GM06990 (cell line): Measurements from ENCODE around the gene HAPLN1.
A peak's percentile ranks its signal among the peaks of the same experiment; 100 is the strongest.

Source experiments
- DNase-seq: peaks from one replicate; pipeline ENCODE4 v3.0.0-alpha.2; 2011; ENCODE audit not compliant: insufficient read length; ENCODE audit errors: extremely low read depth
- H3K27me3 ChIP-seq: replicated peaks from 2 replicates; pipeline ENCODE4 v1.6.0; 2011; ENCODE audit warnings: low read length; ENCODE audit not compliant: control insufficient read depth, insufficient read depth
- H3K36me3 ChIP-seq: 2 replicates; pipeline ENCODE4 v1.5.1; 2011; ENCODE audit warnings: low read length; ENCODE audit not compliant: control insufficient read depth, insufficient read depth
- H3K4me3 ChIP-seq: replicated peaks from 2 replicates; pipeline ENCODE4 v1.5.1; 2011; ENCODE audit warnings: low read depth, mild to moderate bottlenecking, control low read depth, low read length
- CTCF ChIP-seq: IDR thresholded peaks from 2 replicates; pipeline ENCODE4 v1.5.1; 2011; ENCODE audit warnings: low read length, control low read depth, mild to moderate bottlenecking, inconsistent platforms; ENCODE audit not compliant: insufficient read depth, poor library complexity, severe bottlenecking

Gene HAPLN1

DNA sequence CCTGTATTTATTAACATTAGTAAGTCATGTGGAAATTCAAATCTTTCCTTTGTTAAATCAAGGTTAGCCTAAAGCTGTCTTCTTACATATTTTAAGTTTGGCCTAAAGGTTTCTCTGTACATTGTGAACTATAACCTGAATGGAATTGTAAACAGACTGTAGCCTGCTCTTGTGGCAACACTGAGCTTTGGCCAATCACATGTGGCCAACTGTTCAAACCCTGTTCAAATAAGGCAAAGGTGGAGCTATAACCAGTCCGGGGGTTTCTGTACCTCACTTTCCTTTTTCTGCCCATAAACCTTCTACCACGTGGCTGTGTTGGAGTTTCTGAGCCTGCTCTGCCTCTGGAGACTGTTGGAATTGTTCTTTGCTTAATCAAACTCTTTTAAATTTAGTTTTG lies 3.3 kb upstream of the HAPLN1 start:
- no peaks in the 10 kb centered on the region; the same call in 1 of the 2 replicates for H3K27me3 ChIP-seq
- DNase-seq = no peak
- H3K4me3 ChIP-seq = no peak overlapping the region
- no peaks in the 10 kb centered on the region for H3K36me3 ChIP-seq
- TF ChIP-seq CTCF = no peak

DNA sequence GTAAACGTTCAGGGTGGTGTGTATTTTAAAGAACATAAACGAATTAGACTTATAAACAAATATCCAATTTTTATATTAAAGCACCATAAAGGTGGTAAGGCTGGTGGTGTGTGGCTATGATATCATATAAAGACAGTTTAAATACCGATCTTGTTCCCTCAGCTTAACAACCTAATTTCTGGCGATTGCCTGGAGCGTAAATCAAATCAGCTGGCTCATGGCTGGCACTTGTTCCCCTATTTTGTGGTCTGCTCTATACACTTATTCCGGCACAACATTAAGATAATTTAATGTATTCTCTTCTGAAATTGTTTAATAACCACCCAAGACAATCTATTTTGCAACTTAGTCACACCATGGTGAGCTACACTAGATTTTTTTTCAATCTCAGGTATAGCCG lies 2.4 kb upstream of the HAPLN1 start:
- H3K27me3 ChIP-seq = no peaks in the 10 kb centered on the region; the same call in 1 of the 2 replicates
- no peaks in the 10 kb centered on the region for H3K36me3 ChIP-seq
- DNase-seq = no peak
- TF ChIP-seq CTCF = no peak
- H3K4me3 ChIP-seq = no peak overlapping the region

- Histone ChIP-seq H3K36me3 (no peaks in the 10 kb centered on the region), H3K4me3 (no peak overlapping the region), H3K27me3 (no peaks in the 10 kb centered on the region; the same call in 1 of the 2 replicates)
- peak; percentile 54 for DNase-seq
- TF ChIP-seq CTCF = peak; percentile 27
These were observed 1.6 kb upstream of the HAPLN1 start for GRCh38 chr5:83721953-83722901.

DNA sequence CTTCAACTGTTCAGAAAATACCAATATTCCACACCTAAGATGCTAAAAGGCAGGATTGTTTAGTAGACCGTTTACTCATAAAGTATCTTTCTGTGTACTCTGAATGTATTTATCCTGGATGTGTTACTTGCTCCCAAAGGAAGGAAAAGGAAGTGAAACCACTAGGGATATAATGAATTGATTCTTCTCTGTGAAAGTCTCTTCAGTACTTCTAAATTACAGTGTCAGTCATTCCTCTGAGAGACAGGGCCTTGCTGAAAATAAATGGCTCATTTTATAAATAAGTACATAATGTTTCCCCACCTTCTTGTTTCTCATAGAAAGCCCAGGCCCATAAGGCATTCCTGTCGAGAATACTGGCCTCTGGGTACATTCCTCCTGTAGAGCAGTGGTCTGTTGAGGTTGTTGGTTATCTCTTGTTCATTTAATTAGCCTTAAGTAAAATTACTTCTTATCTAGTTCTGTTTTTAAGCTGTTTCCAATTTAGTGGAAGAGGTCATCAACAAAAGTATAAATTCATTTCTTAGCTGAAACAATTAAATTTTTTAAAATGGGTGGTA lies 1.6 kb downstream of the HAPLN1 start:
- DNase-seq = no peak
- H3K36me3 ChIP-seq = no peaks in the 10 kb centered on the region
- TF ChIP-seq CTCF = no peak
- H3K27me3 ChIP-seq = no peaks in the 10 kb centered on the region; the same call in 1 of the 2 replicates
- no peak overlapping the region for H3K4me3 ChIP-seq

DNA sequence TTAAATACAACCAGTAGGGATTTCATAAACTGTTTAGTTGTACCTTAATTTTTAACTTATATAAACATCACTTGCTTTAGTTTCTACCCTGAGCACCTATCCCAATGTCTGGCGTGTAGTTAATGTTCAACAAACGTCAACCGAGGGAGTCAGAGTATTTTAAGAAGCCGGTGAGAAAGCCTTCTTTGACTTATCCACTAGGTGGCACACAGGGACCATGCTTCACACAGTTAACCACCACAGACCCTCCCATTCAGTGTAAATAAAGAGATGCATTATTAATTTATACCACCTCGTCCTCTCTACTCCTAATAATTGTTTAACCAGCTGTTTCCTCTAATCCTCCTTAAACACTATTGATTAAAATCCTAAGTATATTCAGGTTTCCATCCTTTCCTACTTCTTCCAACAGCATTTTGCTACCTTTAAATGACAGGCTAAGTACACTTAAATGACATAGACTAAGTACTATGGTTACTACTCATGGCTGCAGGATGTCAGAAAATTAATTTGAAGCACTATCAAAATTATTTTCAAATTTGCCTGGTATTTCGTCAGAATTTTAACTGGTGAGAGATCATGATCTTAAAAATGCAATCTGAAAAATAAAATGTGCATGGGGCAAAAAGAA lies 2.3 kb downstream of the HAPLN1 start:
- DNase-seq = no peak
- no peaks in the 10 kb centered on the region for H3K36me3 ChIP-seq
- H3K4me3 ChIP-seq = no peak overlapping the region
- TF ChIP-seq CTCF = peak; percentile 68
- no peaks in the 10 kb centered on the region; the same call in none of the 2 replicates for H3K27me3 ChIP-seq
